CD4-positive, alpha-beta memory T cell (primary cell): ENCODE measurements around the gene LHX1. TPM values are rescaled to one million over a fixed set of nuclear protein-coding genes. Genes with fewer than 3 reads are reported as not detected.

ENCODE experiments used
- CTCF ChIA-PET: fragments of 350-600 bp; sonication (Branson Sonifier 250); formaldehyde crosslinking; loops from one replicate; lab custom pipeline; 2021; ENCODE audit warnings: inconsistent platforms; ENCODE audit not compliant: partially characterized antibody; lab: Charles Lee
- POLR2A ChIA-PET: fragments of 350-600 bp; sonication (Branson Sonifier 250); formaldehyde crosslinking; loops from one replicate; lab custom pipeline; 2021; ENCODE audit not compliant: partially characterized antibody; lab: Charles Lee
- DNase-seq, 5 donors: peaks; one replicate each; pipeline versions ENCODE4 v3.0.0 to v3.0.0-alpha.2; 2020 to 2022; ENCODE audit warnings: mixed read lengths in 1 of 5
- H3K27ac ChIP-seq: one replicate; pipeline ENCODE4 v1.7.0; 2013; ENCODE audit warnings: low read depth, low read length
- H3K27me3 ChIP-seq: 2 replicates; pipeline ENCODE4 v1.7.0; 2013; ENCODE audit warnings: mild to moderate bottlenecking, low read length, moderate library complexity; ENCODE audit not compliant: insufficient read depth
- H3K36me3 ChIP-seq: 2 replicates; pipeline ENCODE4 v1.7.0; 2013; ENCODE audit warnings: mild to moderate bottlenecking, low read length, moderate library complexity; ENCODE audit not compliant: insufficient read depth
- H3K4me1 ChIP-seq: 2 replicates; pipeline ENCODE4 v1.7.0; 2013; ENCODE audit warnings: mild to moderate bottlenecking, low read length, moderate library complexity; ENCODE audit not compliant: insufficient read depth
- H3K4me3 ChIP-seq, 2 donors: one replicate each; pipeline ENCODE4 v1.7.0; 2013; ENCODE audit warnings: low read length in 2 of 2, mild to moderate bottlenecking in 1 of 2
- H3K9me3 ChIP-seq, 2 donors: one replicate each; pipeline ENCODE4 v1.7.0; 2013; ENCODE audit warnings: low read length in 2 of 2, control low read depth in 1 of 2; ENCODE audit not compliant: control insufficient read depth in 1 of 2
- H3K27ac Mint-ChIP-seq, 7 donors: one replicate each; pipeline ENCODE4 v1.8.0; 2020 to 2021; ENCODE audit warnings: mixed read lengths in 7 of 7, mild to moderate bottlenecking in 6 of 7, inconsistent platforms in 3 of 7, moderate library complexity in 3 of 7
- H3K27me3 Mint-ChIP-seq, 2 donors: one replicate each; pipeline ENCODE4 v1.8.0; 2020 to 2021; ENCODE audit warnings: mixed read lengths in 2 of 2
- H3K36me3 Mint-ChIP-seq, 2 donors: one replicate each; pipeline ENCODE4 v1.8.0; 2020 to 2021; ENCODE audit warnings: mixed read lengths in 2 of 2, inconsistent platforms in 1 of 2, mild to moderate bottlenecking in 1 of 2
- H3K4me1 Mint-ChIP-seq, 4 donors: one replicate each; pipeline ENCODE4 v1.8.0; 2020 to 2021; ENCODE audit warnings: mixed read lengths in 4 of 4, mild to moderate bottlenecking in 1 of 4
- H3K4me3 Mint-ChIP-seq, 8 donors: one replicate each; pipeline ENCODE4 v1.8.0; 2020 to 2021; ENCODE audit warnings: mixed read lengths in 8 of 8, mild to moderate bottlenecking in 7 of 8, moderate library complexity in 6 of 8, inconsistent platforms in 3 of 8
- H3K9me3 Mint-ChIP-seq, 8 donors: one replicate each; pipeline ENCODE4 v1.8.0; 2020 to 2021; ENCODE audit warnings: mixed read lengths in 8 of 8, mild to moderate bottlenecking in 5 of 8, inconsistent platforms in 3 of 8, moderate library complexity in 1 of 8
- intact Hi-C: fragments of 100-400 bp; cut with micrococcal nuclease; formaldehyde crosslinking; loops from one replicate; pipeline ENCODE4 v1.15.1; 2023
- polyA plus RNA-seq, 2 donors: library from polyadenylated mRNA; unstranded; fragments of 300-500 nt; fragmentation: Illumina TruSeq; gene quantifications; one replicate each; pipeline ENCODE4 v1.2.3, GENCODE V29; 2021
- total RNA-seq, 2 experiments: library from RNA; stranded (reverse); gene quantifications; one replicate each; pipeline ENCODE4 v1.2.3, GENCODE V29; 2021

The LHX1 gene
- total and polyA plus RNA-seq, 4 experiments from 2014 or later = not detected

DNA sequence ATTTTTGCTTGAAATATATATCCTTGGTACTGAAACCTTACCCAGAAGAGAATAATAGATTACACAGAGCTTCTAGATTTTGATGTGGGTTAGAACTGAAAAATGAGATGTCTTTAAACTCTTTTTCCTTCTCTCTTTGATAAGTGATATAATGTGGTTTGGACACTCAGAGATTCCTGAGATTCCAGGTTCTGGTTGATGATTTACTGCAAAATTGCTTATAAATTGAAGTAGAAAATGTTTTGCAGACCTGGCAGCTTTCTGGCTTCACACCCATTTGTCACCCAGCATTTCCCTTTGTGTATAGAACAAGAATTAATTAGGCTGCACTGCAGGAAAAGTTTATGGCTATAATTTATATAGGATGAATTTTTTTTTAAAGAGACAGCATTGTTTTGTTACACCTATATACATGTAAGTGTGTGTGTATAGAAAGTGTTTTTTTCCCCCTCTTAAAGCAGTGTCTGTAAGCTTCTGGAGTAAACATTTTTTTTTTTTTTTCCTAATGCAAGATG lies 35.0 kb downstream of the LHX1 start:
- CTCF ChIA-PET = no interaction called here
- intact Hi-C loops = no loop called here

DNA sequence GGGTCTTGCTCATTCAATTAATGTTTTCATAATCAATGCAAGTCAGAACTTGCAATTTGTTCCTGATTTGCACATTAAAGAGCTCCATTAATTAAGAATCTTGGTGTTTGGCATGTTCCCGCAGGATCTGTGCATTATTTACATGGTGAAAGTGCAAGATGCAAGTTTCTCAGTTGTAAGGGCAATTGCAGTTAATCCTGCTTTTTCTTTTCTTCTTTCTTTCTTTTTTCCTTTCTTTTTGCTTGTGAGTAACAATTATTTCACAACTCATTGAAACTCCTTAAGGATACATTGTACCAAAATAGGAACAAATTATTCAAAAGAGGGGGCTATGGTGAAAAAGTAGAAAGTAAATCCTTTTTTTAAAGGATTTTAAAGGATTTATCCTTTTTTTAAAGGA lies 35.6 kb downstream of the LHX1 start:
- no peak overlapping the region for H3K4me3 Mint-ChIP-seq
- Histone ChIP-seq H3K36me3 (no peaks in the 10 kb centered on the region), H3K4me1 (peaks cover 42% of the 10 kb centered on the region), H3K4me3 (no peak overlapping the region), H3K9me3 (no peaks in the 10 kb centered on the region), H3K27ac (no peak overlapping the region), H3K27me3 (no peaks in the 10 kb centered on the region)
- peaks cover 42 to 79% (median 58%) of the 10 kb centered on the region in 4 donors for H3K4me1 Mint-ChIP-seq
- POLR2A ChIA-PET = interaction anchor here (2.2 kb wide), 1 partner anchor 24 kb away, joined by 4 read pairs; no protein-coding TSS in a partner anchor
- intact Hi-C loops = no loop called here
- no peak overlapping the region for H3K27ac Mint-ChIP-seq
- DNase-seq = no peak
- no peaks in the 10 kb centered on the region for H3K9me3 Mint-ChIP-seq
- H3K27me3 Mint-ChIP-seq = no peaks in the 10 kb centered on the region
- CTCF ChIA-PET = no interaction called here
- H3K36me3 Mint-ChIP-seq = peaks cover 19 to 42% of the 10 kb centered on the region in 2 donors

More for the DNA sequence above, 35.0 kb downstream of the LHX1 start:
- Mint-ChIP-seq H3K4me3 (no peak overlapping the region), H3K36me3 (peaks cover 25 to 44% of the 10 kb centered on the region in 2 donors), H3K27ac (no peak overlapping the region), H3K27me3 (no peaks in the 10 kb centered on the region), H3K4me1 (peaks cover 47 to 80% (median 63%) of the 10 kb centered on the region in 4 donors), H3K9me3 (no peaks in the 10 kb centered on the region)
- Histone ChIP-seq H3K27ac (no peak overlapping the region), H3K9me3 (no peaks in the 10 kb centered on the region), H3K4me1 (peaks cover 42% of the 10 kb centered on the region), H3K4me3 (no peak overlapping the region), H3K27me3 (no peaks in the 10 kb centered on the region), H3K36me3 (no peaks in the 10 kb centered on the region)
- no peak for DNase-seq
- POLR2A ChIA-PET = interaction anchor here (2.2 kb wide), 1 partner anchor 23 kb away, joined by 4 read pairs; no protein-coding TSS in a partner anchor

DNA sequence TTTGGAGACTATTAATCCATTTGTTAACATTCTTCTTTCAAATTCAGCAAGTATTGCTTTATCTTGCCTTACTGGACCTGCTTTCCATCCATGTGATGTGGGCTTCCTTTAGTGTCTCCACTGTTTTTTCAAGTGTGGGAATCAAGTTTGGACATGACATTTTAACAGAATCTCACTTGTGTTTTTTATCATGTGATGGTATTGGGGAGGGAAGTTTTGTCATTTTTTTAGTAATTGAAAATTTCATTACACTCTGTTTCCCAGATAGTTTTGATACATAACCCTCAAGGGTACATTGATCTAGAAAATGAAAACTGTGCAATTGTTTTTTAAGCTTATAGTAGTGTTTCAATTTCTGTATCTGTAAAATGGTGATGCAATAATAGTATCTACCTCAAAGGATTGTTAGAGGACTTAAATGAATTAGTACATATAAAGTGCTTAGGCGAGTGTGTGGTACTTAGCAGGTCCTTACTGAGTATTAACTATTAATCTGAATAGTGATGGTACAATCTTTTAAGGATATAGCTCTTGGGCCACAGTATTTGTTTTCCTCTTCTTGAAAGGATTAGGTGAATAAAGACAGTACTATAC lies 38.7 kb downstream of the LHX1 start:
- CTCF ChIA-PET = interaction anchor here (0.7 kb wide), 1 partner anchor 72 kb away, joined by 3 read pairs; no protein-coding TSS in a partner anchor
- intact Hi-C loops = no loop called here
- no peak for DNase-seq
- Histone ChIP-seq H3K36me3 (no peaks in the 10 kb centered on the region), H3K27ac (no peak overlapping the region), H3K4me3 (no peak overlapping the region), H3K27me3 (no peaks in the 10 kb centered on the region), H3K9me3 (no peaks in the 10 kb centered on the region), H3K4me1 (peaks cover 34% of the 10 kb centered on the region)
- Mint-ChIP-seq H3K27me3 (no peaks in the 10 kb centered on the region), H3K4me1 (peaks cover 41 to 81% (median 57%) of the 10 kb centered on the region in 4 donors), H3K4me3 (no peak overlapping the region), H3K9me3 (no peaks in the 10 kb centered on the region), H3K27ac (no peak overlapping the region), H3K36me3 (peaks cover 11 to 39% of the 10 kb centered on the region in 2 donors)
- POLR2A ChIA-PET = no interaction called here

DNA sequence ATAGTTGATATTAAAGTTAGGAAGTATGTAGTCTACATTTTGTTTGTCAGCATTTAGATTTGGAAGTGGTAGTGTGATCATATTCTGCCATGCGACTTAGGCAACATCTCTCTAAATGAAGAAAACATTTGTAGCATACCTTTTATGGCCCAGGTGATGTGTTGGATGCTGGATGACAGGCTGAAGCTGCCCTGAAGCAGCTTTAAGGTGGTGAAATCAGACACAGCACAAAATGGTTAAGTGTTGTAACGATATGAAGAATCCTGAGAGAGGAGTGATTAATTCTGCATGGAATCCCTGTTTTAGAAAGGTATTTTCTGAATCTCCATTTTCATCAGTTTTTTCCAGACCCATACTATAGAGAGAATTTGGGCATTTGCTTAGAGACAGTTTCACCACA lies 39.8 kb downstream of the LHX1 start:
- CTCF ChIA-PET = no interaction called here
- Mint-ChIP-seq H3K27ac (peak overlapping the region in 1 of 7 donors; percentile 22), H3K4me1 (peaks cover 35 to 78% (median 48%) of the 10 kb centered on the region in 4 donors)

DNA sequence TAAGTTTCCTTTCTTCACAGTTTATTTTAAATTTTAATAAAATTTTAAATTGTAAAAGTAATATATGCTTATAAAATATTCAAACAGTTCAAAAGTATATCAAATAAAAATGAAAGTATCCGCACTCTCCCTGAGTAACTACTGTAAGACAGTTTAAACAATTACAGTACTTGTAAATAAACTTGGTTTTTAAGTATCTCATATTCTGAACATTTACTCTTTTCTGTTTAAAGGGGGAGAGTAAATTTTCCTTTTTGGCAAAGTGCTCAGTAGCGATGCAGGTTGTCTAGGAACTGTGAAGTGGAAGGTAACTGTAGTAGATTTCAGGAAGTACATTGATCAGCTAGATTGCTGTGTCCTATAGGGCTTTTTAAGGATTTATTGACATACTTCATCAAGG lies 40.3 kb downstream of the LHX1 start:
- H3K4me1 ChIP-seq = peaks cover 20% of the 10 kb centered on the region
- H3K4me3 ChIP-seq = no peak overlapping the region
- no peak overlapping the region for H3K27ac ChIP-seq
- no peaks in the 10 kb centered on the region for H3K27me3 ChIP-seq
- no peak for DNase-seq
- no peaks in the 10 kb centered on the region for H3K27me3 Mint-ChIP-seq
- no peaks in the 10 kb centered on the region for H3K9me3 ChIP-seq
- no peaks in the 10 kb centered on the region for H3K9me3 Mint-ChIP-seq
- POLR2A ChIA-PET = no interaction called here
- intact Hi-C loops = no loop called here
- no peaks in the 10 kb centered on the region for H3K36me3 ChIP-seq
- H3K4me3 Mint-ChIP-seq = no peak overlapping the region
- H3K4me1 Mint-ChIP-seq = peaks cover 32 to 74% (median 45%) of the 10 kb centered on the region in 4 donors
- H3K27ac Mint-ChIP-seq = peak overlapping the region in 1 of 7 donors; percentile 13
- CTCF ChIA-PET = no interaction called here
- peaks cover 20 to 35% of the 10 kb centered on the region in 2 donors for H3K36me3 Mint-ChIP-seq

More for the DNA sequence above, 39.8 kb downstream of the LHX1 start:
- Mint-ChIP-seq H3K4me3 (no peak overlapping the region), H3K27me3 (no peaks in the 10 kb centered on the region), H3K9me3 (no peaks in the 10 kb centered on the region), H3K36me3 (peaks cover 20 to 35% of the 10 kb centered on the region in 2 donors)
- intact Hi-C loops = no loop called here
- Histone ChIP-seq H3K4me3 (no peak overlapping the region), H3K27ac (no peak overlapping the region), H3K9me3 (no peaks in the 10 kb centered on the region), H3K4me1 (peaks cover 24% of the 10 kb centered on the region), H3K27me3 (no peaks in the 10 kb centered on the region), H3K36me3 (no peaks in the 10 kb centered on the region)
- POLR2A ChIA-PET = no interaction called here
- no peak for DNase-seq

DNA sequence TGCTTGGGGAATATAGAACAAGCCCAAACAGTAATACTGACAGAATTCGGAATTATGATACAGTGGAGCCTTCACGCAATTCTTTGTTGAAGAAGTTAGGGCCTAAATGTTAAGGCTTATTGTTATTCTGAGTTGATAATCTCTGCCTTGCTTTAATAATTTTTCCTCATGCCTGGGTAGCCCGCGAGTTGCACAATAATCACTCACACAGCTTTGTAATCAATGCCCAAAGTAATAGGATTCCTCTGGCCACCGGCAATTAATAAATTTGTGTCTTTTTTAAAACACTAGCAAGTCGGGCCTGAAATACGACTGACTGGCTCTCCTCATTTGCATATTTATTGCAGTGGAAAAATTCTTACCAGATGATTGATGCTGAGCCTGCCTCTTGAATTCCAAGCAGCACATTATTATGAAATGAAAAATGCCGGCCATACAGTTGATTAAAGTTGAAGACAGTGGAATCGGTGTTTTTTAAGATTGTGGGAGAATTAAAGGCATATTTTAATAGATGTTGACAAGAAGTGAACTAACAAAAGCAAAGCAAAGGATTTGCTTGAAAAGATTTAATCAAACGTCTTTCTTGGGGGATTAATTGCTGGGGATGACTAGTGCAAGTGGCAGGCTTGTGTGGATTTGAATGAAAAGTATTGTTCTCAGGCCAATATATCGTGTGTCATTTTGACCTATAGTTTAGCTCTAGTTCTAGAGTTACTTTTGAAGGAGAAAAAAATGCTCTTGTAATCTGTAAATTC lies 41.7 kb downstream of the LHX1 start:
- Mint-ChIP-seq H3K9me3 (no peaks in the 10 kb centered on the region), H3K36me3 (peaks cover 23 to 36% of the 10 kb centered on the region in 2 donors), H3K4me1 (peaks cover 27 to 65% (median 37%) of the 10 kb centered on the region in 4 donors), H3K27ac (no peak overlapping the region), H3K4me3 (no peak overlapping the region), H3K27me3 (no peaks in the 10 kb centered on the region)
- H3K27me3 ChIP-seq = no peaks in the 10 kb centered on the region
- no peak for DNase-seq
- H3K4me1 ChIP-seq = peaks cover 12% of the 10 kb centered on the region
- ChIA-PET POLR2A (interaction anchor here (0.7 kb wide), 2 partner anchors 7 to 17 kb away, joined by 3 read pairs; no protein-coding TSS in a partner anchor), CTCF (no interaction called here)
- intact Hi-C loops = no loop called here
- H3K9me3 ChIP-seq = no peaks in the 10 kb centered on the region
- H3K36me3 ChIP-seq = no peaks in the 10 kb centered on the region
- no peak overlapping the region for H3K4me3 ChIP-seq
- no peak overlapping the region for H3K27ac ChIP-seq

DNA sequence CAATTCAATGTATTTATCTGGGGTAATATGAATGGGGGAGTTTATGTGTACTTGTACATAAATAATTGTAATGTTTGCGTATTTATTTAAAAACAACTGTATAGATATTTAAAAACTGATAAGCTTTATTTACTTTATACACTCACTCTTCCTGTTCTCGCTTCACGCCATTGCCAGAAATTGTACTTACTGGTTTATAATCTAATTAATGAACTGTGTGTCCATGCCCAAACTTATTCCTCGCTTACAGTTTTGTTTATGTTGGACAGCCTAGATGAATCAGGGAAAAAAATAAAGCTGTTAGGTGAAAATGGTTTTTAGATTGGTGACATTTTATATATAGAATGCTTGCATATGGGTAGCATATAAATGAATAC lies 42.3 kb downstream of the LHX1 start:
- Histone ChIP-seq H3K4me1 (peaks cover 10% of the 10 kb centered on the region), H3K36me3 (no peaks in the 10 kb centered on the region), H3K9me3 (no peaks in the 10 kb centered on the region), H3K27me3 (no peaks in the 10 kb centered on the region), H3K27ac (no peak overlapping the region), H3K4me3 (no peak overlapping the region)
- no peak for DNase-seq
- Mint-ChIP-seq H3K4me1 (peaks cover 31 to 63% (median 34%) of the 10 kb centered on the region in 4 donors), H3K36me3 (peaks cover 28 to 42% of the 10 kb centered on the region in 2 donors), H3K4me3 (no peak overlapping the region), H3K27me3 (no peaks in the 10 kb centered on the region), H3K27ac (no peak overlapping the region), H3K9me3 (no peaks in the 10 kb centered on the region)
- ChIA-PET POLR2A (interaction anchor here (0.7 kb wide), 1 partner anchor 8 kb away, joined by 3 read pairs; no protein-coding TSS in a partner anchor), CTCF (no interaction called here)
- intact Hi-C loops = no loop called here
